ENCODE data around the gene ZNF592.

GRCh38 chr15:84836844-84837243, 88.5 kb downstream of the ZNF592 start:
- TF ChIP-seq POLR2A (IDR thresholded peaks at IDR 0.05; ENCODE audit: insufficient read depth in 1 of 2, low read depth in 2 of 2, low read length in 2 of 2) (no peak), ATF7 (IDR thresholded peaks at IDR 0.05) (no peak), ATF7 (CRISPR knock-in tag; IDR thresholded peaks at IDR 0.05) (no peak), KLF16 (CRISPR knock-in tag; IDR thresholded peaks at IDR 0.05) (no peak), ZNF781 (CRISPR knock-in tag; IDR thresholded peaks at IDR 0.05; ENCODE audit: borderline replicate concordance, not compliant biosample characterization) (no peak), SNRNP70 (IDR thresholded peaks at IDR 0.05; ENCODE audit: low read depth, low read length) (no peak), SIX1 (CRISPR knock-in tag; IDR thresholded peaks at IDR 0.05; ENCODE audit: borderline replicate concordance) (no peak), HNF4A (CRISPR knock-in tag; IDR thresholded peaks at IDR 0.05) (no peak), ZNF646 (CRISPR knock-in tag; IDR thresholded peaks at IDR 0.05) (no peak), CTCF (CRISPR knock-in tag; IDR thresholded peaks at IDR 0.05) (no peak)
- TF ChIP-seq, protein P1, sequence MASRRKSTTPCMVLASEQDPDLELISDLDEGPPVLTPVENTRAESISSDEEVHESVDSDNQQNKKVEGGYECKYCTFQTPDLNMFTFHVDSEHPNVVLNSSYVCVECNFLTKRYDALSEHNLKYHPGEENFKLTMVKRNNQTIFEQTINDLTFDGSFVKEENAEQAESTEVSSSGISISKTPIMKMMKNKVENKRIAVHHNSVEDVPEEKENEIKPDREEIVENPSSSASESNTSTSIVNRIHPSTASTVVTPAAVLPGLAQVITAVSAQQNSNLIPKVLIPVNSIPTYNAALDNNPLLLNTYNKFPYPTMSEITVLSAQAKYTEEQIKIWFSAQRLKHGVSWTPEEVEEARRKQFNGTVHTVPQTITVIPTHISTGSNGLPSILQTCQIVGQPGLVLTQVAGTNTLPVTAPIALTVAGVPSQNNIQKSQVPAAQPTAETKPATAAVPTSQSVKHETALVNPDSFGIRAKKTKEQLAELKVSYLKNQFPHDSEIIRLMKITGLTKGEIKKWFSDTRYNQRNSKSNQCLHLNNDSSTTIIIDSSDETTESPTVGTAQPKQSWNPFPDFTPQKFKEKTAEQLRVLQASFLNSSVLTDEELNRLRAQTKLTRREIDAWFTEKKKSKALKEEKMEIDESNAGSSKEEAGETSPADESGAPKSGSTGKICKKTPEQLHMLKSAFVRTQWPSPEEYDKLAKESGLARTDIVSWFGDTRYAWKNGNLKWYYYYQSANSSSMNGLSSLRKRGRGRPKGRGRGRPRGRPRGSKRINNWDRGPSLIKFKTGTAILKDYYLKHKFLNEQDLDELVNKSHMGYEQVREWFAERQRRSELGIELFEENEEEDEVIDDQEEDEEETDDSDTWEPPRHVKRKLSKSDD (CRISPR knock-in tag; IDR thresholded peaks at IDR 0.05; ENCODE audit: low read depth), result no peak
- TF ChIP-seq, protein P2, sequence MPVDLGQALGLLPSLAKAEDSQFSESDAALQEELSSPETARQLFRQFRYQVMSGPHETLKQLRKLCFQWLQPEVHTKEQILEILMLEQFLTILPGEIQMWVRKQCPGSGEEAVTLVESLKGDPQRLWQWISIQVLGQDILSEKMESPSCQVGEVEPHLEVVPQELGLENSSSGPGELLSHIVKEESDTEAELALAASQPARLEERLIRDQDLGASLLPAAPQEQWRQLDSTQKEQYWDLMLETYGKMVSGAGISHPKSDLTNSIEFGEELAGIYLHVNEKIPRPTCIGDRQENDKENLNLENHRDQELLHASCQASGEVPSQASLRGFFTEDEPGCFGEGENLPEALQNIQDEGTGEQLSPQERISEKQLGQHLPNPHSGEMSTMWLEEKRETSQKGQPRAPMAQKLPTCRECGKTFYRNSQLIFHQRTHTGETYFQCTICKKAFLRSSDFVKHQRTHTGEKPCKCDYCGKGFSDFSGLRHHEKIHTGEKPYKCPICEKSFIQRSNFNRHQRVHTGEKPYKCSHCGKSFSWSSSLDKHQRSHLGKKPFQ (CRISPR knock-in tag; IDR thresholded peaks at IDR 0.05; ENCODE audit: insufficient replicate concordance), result no peak
- TF ChIP-seq, protein P3, sequence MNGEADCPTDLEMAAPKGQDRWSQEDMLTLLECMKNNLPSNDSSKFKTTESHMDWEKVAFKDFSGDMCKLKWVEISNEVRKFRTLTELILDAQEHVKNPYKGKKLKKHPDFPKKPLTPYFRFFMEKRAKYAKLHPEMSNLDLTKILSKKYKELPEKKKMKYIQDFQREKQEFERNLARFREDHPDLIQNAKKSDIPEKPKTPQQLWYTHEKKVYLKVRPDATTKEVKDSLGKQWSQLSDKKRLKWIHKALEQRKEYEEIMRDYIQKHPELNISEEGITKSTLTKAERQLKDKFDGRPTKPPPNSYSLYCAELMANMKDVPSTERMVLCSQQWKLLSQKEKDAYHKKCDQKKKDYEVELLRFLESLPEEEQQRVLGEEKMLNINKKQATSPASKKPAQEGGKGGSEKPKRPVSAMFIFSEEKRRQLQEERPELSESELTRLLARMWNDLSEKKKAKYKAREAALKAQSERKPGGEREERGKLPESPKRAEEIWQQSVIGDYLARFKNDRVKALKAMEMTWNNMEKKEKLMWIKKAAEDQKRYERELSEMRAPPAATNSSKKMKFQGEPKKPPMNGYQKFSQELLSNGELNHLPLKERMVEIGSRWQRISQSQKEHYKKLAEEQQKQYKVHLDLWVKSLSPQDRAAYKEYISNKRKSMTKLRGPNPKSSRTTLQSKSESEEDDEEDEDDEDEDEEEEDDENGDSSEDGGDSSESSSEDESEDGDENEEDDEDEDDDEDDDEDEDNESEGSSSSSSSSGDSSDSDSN (CRISPR knock-in tag; IDR thresholded peaks at IDR 0.05), result no peak
- TF ChIP-seq, protein P4, sequence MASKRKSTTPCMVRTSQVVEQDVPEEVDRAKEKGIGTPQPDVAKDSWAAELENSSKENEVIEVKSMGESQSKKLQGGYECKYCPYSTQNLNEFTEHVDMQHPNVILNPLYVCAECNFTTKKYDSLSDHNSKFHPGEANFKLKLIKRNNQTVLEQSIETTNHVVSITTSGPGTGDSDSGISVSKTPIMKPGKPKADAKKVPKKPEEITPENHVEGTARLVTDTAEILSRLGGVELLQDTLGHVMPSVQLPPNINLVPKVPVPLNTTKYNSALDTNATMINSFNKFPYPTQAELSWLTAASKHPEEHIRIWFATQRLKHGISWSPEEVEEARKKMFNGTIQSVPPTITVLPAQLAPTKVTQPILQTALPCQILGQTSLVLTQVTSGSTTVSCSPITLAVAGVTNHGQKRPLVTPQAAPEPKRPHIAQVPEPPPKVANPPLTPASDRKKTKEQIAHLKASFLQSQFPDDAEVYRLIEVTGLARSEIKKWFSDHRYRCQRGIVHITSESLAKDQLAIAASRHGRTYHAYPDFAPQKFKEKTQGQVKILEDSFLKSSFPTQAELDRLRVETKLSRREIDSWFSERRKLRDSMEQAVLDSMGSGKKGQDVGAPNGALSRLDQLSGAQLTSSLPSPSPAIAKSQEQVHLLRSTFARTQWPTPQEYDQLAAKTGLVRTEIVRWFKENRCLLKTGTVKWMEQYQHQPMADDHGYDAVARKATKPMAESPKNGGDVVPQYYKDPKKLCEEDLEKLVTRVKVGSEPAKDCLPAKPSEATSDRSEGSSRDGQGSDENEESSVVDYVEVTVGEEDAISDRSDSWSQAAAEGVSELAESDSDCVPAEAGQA (IDR thresholded peaks at IDR 0.05; ENCODE audit: low read depth), result no peak
- TF ChIP-seq, protein P4 (CRISPR knock-in tag; IDR thresholded peaks at IDR 0.05; ENCODE audit: borderline replicate concordance), result no peak
